Measurements from ENCODE around the gene SYNE2. TPM values are rescaled to one million over a fixed set of nuclear protein-coding genes. Genes with fewer than 3 reads are reported as not detected.

Gene SYNE2
- total RNA-seq, 4 donors from 2014 or later, result 92.4 to 165 (median 98.3) TPM

GRCh38 chr14:64061115-64061514 is 208.3 kb downstream of the SYNE2 start:
- Histone ChIP-seq H3K4me3 (no peak overlapping the region), H3K9me3 (no peaks in the 10 kb centered on the region), H3K4me1 (peaks cover 0 to 7% (median 2%) of the 10 kb centered on the region in 4 donors), H3K27me3 (no peaks in the 10 kb centered on the region), H3K36me3 (peaks cover 6 to 64% (median 25%) of the 10 kb centered on the region in 4 donors), H3K27ac (replicated peaks in 1 of 4) (no peak overlapping the region)
- no peak for TF ChIP-seq CTCF (IDR thresholded peaks at IDR 0.05)
- TF ChIP-seq POLR2AphosphoS5 (IDR thresholded peaks at IDR 0.05), result no peak
- TF ChIP-seq EP300 (IDR thresholded peaks at IDR 0.05), result no peak
- TF ChIP-seq POLR2A (IDR thresholded peaks at IDR 0.05; ENCODE audit: low read depth), result no peak
- 89% methylated on average over 1 of the region's 1 CpG for WGBS
- intact Hi-C loops (cut with DNase I), result no loop called here
- no peak for DNase-seq (ENCODE audit: extremely low spot score)

DNA sequence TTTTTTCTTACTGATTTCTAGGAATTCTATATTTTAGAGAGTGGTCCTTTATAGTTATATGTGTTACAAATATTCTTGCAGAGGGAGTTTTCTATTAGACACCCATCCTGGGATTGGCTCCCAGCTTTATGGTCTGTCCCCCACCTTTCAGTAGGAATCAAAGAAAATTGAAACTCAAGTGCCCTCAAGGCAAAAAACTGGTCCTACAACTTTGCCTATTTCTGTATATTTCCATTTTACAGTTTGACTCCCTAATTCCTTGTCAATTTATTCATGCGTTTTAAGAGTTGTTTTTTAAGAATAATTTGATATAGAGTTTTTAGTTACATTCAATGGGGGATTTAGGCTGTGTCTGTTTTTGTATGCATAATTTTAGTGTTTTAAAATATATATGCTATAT is 208.9 kb downstream of the SYNE2 start:
- H3K27me3 ChIP-seq, result no peaks in the 10 kb centered on the region
- TF ChIP-seq EP300 (IDR thresholded peaks at IDR 0.05) (no peak), CTCF (IDR thresholded peaks at IDR 0.05) (no peak), POLR2A (IDR thresholded peaks at IDR 0.05; ENCODE audit: low read depth) (no peak), POLR2AphosphoS5 (IDR thresholded peaks at IDR 0.05) (no peak)
- peaks cover 0 to 7% (median 2%) of the 10 kb centered on the region in 4 donors for H3K4me1 ChIP-seq
- H3K9me3 ChIP-seq, result no peaks in the 10 kb centered on the region
- H3K4me3 ChIP-seq, result no peak overlapping the region
- peaks cover 12 to 64% (median 29%) of the 10 kb centered on the region in 4 donors for H3K36me3 ChIP-seq
- H3K27ac ChIP-seq (replicated peaks in 1 of 4), result no peak overlapping the region
- intact Hi-C loops (cut with DNase I), result no loop called here
- WGBS, result 97% methylated on average over 1 of the region's 1 CpG
- DNase-seq (ENCODE audit: extremely low spot score), result no peak

DNA sequence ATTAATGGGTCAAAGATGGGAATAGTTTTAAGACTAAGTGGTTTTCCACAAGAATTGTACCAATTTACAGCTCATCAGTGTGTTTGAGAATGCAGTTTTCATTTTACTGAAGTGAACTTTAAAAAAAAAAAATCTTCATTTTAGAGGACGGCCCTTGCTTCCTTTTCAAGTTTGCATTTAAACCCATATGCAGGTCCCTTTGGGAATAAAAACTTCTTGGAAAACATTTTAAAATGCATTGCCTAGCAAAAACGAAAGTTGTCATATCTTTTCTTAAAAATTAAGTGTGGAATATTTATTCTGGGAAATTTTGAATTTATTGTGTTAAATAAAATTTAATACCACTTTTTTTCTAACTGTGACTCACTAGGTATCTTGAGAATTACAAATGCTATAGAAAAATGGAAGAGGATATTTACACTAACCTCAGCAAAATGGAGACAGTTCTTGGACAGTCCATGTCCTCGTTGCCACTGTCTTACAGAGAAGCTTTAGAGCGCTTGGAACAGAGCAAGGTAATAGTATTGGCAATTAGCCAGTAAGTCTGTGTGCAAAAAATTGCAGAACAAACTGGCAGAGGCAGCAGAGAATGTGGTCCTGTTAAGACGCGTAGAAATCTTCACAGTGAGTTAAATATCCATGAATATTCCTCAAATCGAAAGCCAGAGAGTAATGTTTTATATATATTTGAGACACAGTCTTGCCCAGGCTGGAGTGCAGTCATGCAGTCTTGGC is 209.7 kb downstream of the SYNE2 start:
- no peak overlapping the region for H3K27ac ChIP-seq (replicated peaks in 1 of 4)
- 76% methylated on average over 7 of the region's 7 CpGs for WGBS
- H3K4me3 ChIP-seq, result no peak overlapping the region
- peaks cover 12 to 64% (median 31%) of the 10 kb centered on the region in 4 donors for H3K36me3 ChIP-seq
- no peaks in the 10 kb centered on the region for H3K27me3 ChIP-seq
- TF ChIP-seq CTCF (IDR thresholded peaks at IDR 0.05), result no peak
- no peak for TF ChIP-seq EP300 (IDR thresholded peaks at IDR 0.05)
- TF ChIP-seq POLR2A (IDR thresholded peaks at IDR 0.05; ENCODE audit: low read depth), result no peak
- no peak for TF ChIP-seq POLR2AphosphoS5 (IDR thresholded peaks at IDR 0.05)
- H3K9me3 ChIP-seq, result no peaks in the 10 kb centered on the region
- intact Hi-C loops (cut with DNase I), result no loop called here
- no peak for DNase-seq (ENCODE audit: extremely low spot score)
- H3K4me1 ChIP-seq, result peaks cover 0 to 7% (median 2%) of the 10 kb centered on the region in 4 donors

DNA sequence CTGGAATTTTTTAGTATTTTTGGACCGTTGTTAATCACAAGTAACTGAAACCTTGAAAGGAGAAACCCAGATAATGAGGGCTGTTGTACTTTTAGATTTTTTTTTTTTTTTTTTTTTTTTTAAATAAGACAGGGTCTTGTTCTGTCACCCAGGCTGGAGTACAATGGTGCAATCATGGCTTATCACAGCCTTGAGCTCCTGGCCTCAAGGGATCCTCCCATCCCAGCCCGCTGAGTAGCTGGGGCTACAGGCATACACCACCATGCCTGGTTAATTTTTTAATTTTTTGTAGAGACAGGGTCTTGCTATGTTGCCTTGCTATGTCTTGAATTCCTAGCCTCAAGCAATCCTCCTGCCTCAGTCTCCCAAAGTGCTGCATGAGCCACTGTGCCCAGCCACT is 211.6 kb downstream of the SYNE2 start:
- intact Hi-C loops (cut with DNase I), result no loop called here
- DNase-seq (ENCODE audit: extremely low spot score), result no peak
- Histone ChIP-seq H3K9me3 (no peaks in the 10 kb centered on the region), H3K27me3 (no peaks in the 10 kb centered on the region), H3K36me3 (peaks cover 12 to 68% (median 35%) of the 10 kb centered on the region in 4 donors), H3K27ac (replicated peaks in 1 of 4) (no peak overlapping the region), H3K4me1 (peaks cover 0 to 7% (median 2%) of the 10 kb centered on the region in 4 donors), H3K4me3 (no peak overlapping the region)
- WGBS, result 96% methylated on average over 2 of the region's 2 CpGs
- TF ChIP-seq POLR2AphosphoS5 (IDR thresholded peaks at IDR 0.05), result no peak
- TF ChIP-seq EP300 (IDR thresholded peaks at IDR 0.05), result no peak
- TF ChIP-seq CTCF (IDR thresholded peaks at IDR 0.05), result no peak
- TF ChIP-seq POLR2A (IDR thresholded peaks at IDR 0.05; ENCODE audit: low read depth), result no peak

Data from esophagus muscularis mucosa (tissue), 4 donors.